HG03342 (cell line): ENCODE measurements around the gene SPRR2B.
"Not testable (repeated sequence)": the region's sequence is repeated elsewhere in the genome, so short reads cannot be mapped to it uniquely, and the experiment has no call there.

Experiments used
- ATAC-seq: cut with Tn5 transposase; IDR thresholded peaks from one replicate; pipeline ENCODE4 v1.9.1; 2021; ENCODE audit warnings: mild to moderate bottlenecking, moderate library complexity; ENCODE audit not compliant: unreplicated experiment

The SPRR2B gene

GRCh38 chr1:153071511-153071910 is at the start of gene SPRR2B:
Gene SPRR2B, minus strand, starts transcription at chr1:153071611. Its CDS starts 772 bp downstream, at chr1:153070839.
- ATAC-seq: no peak

GRCh38 chr1:153120945-153121344 is 49.5 kb upstream of the SPRR2B start:
- ATAC-seq: no peak

GRCh38 chr1:153119491-153119971 is 48.1 kb upstream of the SPRR2B start:
- no peak for ATAC-seq

GRCh38 chr1:153115264-153115663 is 43.9 kb upstream of the SPRR2B start:
- not testable (repeated sequence) for ATAC-seq

- no peak for ATAC-seq
These were observed 42.0 kb upstream of the SPRR2B start, which contains the start of gene SPRR2F for GRCh38 chr1:153113416-153113815. Gene SPRR2F, minus strand, starts transcription at chr1:153113516. Its CDS starts 783 bp downstream, at chr1:153112733.

DNA sequence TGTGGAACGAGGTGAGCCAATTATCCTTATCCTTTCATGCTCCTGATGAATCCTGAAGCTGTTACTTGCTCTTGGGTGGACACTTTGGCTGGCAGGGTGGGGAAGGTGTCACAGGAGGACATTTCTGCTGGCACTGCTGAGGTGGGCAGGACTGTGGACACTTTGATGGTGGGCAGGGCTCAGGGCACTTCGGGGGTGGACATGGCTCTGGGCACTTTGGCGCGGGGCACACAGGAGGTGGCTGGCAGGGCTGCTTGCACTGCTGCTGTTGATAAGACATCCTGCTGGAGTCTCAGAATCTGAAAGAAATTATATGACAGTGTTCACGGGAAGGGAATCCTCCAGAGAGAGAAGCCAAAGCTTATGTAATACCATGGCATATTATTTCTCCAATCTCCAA is 41.0 kb upstream of the SPRR2B start:
- ATAC-seq: not testable (repeated sequence)

GRCh38 chr1:153100245-153100644 is 28.8 kb upstream of the SPRR2B start:
- ATAC-seq: no peak

DNA sequence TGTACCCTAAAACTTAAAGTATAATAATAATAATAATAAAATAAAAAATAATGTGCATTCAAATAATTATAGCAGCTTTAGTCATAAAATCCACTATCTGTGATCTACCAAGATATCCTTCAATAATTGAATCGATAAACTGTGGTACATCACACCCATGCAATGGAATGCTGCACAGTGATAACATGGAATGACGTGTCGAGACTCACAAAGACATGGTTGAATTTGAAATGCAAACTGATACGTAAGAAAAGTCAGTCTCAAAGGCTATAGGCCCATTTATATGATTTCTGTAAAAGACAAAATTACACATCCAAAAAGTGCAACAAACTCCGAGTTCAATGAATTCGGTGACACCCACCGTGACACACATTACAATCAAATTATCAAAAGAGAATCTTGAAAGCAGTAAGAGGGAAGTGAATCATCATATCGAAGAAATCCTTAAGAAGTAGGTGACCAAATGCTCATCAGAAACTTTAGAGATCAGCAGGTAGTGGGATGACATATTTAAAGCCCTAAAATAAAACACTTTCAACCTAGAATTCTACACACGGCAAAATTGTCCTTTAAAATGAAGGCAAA is 28.1 kb upstream of the SPRR2B start:
- no peak for ATAC-seq

GRCh38 chr1:153095764-153096163 is 24.4 kb upstream of the SPRR2B start:
- no peak for ATAC-seq

DNA sequence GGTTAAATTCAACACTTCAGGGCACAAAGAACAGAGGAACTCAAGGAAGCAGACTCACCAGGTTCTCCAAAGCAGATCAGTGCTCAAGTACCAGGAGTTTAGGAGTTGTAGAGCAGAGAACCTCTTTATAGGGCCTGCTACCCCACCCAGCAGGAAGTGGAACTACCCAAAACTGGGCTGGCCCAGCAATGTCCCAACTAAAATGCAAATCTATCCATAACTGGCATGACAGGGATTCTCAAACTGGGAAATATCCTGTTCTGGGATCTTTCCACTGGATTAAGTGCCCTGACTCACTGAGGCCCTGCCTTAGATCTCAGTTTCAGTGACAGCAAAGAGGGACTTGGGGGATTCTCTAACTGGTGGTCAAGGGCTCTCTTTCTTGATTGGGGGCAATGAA is 23.0 kb upstream of the SPRR2B start, which contains the start of gene SPRR2E:
TSS of gene SPRR2E (minus strand) at position 101 of the 400 bp plus-strand sequence. CDS start 775 bp downstream, outside the sequence.
- ATAC-seq: no peak

GRCh38 chr1:153087652-153088051 is 16.2 kb upstream of the SPRR2B start:
- ATAC-seq: no peak

- no peak for ATAC-seq
These were observed 10.3 kb upstream of the SPRR2B start for GRCh38 chr1:153081736-153082135.

- ATAC-seq: no peak
These were observed 1.7 kb upstream of the SPRR2B start for GRCh38 chr1:153072806-153073726.

DNA sequence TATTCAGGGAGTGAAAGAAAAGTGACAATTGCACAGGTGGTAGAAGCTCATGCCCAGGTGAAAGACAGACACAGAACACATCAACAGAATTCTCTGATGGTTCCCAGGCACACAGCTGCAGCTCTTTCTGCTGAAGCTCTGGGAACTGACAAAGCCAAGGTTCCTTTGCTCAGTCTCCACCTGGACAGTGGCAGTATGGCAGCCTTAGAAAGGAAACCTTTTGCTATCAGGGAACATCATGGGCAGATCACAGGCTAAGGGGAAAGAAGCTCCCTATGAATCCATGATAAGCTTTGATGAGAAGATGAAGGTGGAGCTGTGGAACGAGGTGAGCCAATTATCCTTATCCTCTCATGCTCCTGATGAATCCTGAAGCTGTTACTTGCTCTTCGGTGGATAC is 1.2 kb downstream of the SPRR2B start:
- no peak for ATAC-seq

DNA sequence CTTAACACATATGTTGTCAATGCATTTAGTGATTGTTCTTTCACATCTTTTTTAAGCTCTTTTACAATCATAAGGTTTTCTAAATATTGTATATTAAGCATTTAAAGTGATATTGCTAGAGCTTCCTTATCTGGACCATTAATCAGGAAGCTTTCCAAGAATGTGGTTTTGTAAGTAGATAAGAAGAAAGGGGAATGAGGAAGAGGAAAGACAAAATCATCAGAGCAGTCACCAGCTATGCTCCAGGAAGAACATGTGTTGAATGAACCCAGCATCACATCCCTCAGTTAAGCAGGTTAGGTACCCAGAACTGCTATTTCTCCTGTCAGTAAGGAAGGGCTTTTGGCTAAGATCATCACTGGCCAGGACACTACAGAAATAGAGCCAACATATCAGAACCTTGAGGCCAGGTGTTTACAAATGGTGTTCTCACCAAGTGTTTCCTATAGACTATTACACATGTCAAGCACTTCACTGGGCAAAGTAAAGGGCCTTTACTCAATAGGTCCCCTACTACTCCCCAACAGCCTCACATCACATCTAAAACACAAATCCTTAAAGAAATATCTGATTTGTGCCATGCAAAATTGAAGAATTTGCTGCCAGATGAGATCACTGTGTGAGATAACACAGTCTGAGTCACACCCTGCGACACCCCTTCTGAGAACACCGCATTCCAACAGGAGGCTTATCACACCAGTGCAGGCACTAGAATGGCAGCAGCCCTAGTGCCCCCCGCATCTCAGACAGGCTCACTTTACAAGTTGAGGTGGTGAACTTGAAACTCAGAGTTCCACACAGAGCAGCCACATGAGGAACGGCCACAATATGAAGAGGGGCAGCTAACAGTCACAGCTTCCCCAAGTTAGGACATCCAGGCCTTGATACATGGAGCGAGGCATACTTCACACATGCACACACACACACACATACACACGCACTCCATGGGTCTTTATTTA is 12.3 kb downstream of the SPRR2B start:
- no peak for ATAC-seq

DNA sequence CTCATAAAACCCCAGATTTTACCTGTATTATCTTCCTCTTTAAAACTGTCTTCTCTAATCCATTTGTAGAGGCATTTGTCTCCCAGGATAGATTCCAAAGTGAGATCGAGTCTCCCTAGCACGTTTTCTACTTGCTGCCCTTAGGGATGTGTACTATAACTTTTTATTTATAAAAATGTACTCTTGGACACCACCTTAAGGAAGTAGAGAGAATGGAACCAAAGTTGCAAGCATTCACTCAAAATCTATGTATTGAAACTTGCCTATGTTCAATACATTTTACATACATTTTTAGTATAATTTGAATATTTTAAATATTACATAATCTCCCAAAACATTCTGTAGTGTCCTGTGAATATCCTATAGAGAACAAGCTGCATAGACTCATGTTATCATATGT is 13.3 kb downstream of the SPRR2B start:
- ATAC-seq: no peak

- no peak for ATAC-seq
These were observed 14.0 kb downstream of the SPRR2B start, which contains the start of gene SPRR2A for GRCh38 chr1:153057375-153057774. Gene SPRR2A, minus strand, starts transcription at chr1:153057512. Its CDS starts 777 bp downstream, at chr1:153056735.

DNA sequence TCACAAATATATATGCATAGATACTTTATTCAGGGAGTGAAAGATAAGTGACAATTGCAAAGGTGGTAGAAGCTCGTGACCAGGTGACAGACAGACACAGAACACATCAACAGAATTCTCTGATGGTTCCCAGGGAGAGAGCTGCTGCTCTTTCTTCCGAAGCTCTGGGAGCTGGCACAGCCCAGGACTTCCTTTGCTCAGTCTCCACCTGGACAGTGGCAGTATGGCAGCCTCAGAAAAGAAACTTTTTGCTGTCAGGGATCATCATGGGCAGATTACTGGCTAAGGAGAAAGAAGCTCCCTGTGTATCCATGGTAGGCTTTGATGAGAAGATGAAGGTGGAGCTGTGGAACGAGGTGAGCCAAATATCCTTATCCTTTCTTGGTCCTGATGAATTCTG is 15.3 kb downstream of the SPRR2B start:
- ATAC-seq: not testable (repeated sequence)

DNA sequence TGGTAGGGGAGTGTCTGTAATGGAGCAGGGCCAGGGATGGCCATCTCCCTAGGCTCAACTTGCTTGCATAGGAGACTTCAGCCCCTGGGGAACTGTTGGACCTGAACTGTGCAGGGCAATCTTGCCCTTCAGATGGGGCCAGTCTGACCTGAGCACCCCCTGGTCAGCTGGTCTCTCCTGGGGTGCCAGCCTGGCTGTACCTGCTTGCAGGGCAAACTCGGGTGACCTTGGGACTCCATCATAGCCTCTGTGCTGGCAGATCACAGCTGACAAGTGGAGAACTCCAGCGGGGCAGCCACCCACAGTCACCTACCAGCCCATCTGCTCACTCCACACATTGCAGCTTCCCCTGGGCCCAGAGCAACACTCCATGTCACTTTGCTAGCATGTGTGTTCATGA is 22.2 kb downstream of the SPRR2B start:
- no peak for ATAC-seq

DNA sequence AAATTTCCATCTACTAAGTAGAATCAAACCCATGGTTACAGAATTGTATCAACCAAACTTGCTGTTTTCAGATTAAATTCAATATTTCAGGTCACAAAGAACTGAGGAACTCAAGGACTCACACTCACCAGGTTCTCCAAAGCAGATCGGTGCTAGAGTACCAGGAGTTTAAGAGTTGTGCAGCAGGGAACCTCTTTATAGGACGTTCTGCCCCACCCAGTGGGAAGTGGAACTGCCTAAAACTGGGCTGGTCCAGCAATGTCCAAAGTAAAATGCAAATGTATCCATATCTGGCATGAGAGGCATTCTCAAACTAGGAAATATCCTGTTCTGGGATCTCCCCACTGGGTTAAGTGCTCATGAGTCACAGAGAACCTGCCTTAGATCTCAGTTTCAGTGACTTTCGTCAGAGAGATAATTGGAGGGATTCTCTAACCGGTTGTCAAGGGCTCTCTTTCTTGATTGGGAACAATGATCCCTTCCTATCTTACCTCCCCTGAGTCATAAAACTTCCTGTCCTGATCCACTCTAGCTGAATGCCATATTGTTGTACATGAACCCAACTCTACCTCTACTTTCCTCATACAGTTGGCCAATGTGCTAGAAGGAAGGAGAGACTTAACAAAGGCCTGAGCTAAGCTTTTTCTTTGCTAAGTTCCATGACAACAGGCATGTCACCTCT is 30.3 kb downstream of the SPRR2B start, which contains the start of gene SPRR2D:
TSS of gene SPRR2D (minus strand) at position 171 of the 682 bp plus-strand sequence. CDS start 774 bp downstream, outside the sequence.
- no peak for ATAC-seq
